ENCODE results near the gene CAPRIN1.

DNA sequence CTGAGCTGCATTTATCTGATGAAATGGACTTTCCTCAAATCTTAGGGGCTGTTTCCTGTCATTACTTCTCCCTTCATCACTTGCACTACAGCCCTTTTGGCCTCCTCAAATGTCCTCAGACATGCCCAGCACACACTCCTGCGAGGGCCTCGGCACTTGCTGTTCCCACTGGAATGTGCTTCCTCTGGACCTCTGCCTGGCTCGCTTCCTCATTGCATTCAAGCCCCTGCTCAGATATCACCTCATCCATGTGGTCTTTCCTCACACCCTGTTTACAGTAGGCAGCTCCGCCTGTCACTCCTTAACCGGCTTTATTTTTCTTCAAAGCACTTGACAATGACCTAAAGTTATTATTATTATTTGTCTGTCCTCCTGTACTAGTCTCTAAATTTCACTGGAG lies 62.9 kb downstream of the CAPRIN1 start:
- TF ChIP-seq SUZ12 (IDR thresholded peaks at IDR 0.05; ENCODE audit: unreplicated experiment) (no peak), EED (IDR thresholded peaks at IDR 0.05; ENCODE audit: low read depth) (no peak)
- TF ChIP-seq, protein P1, sequence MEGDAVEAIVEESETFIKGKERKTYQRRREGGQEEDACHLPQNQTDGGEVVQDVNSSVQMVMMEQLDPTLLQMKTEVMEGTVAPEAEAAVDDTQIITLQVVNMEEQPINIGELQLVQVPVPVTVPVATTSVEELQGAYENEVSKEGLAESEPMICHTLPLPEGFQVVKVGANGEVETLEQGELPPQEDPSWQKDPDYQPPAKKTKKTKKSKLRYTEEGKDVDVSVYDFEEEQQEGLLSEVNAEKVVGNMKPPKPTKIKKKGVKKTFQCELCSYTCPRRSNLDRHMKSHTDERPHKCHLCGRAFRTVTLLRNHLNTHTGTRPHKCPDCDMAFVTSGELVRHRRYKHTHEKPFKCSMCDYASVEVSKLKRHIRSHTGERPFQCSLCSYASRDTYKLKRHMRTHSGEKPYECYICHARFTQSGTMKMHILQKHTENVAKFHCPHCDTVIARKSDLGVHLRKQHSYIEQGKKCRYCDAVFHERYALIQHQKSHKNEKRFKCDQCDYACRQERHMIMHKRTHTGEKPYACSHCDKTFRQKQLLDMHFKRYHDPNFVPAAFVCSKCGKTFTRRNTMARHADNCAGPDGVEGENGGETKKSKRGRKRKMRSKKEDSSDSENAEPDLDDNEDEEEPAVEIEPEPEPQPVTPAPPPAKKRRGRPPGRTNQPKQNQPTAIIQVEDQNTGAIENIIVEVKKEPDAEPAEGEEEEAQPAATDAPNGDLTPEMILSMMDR (IDR thresholded peaks at IDR 0.05 in 2 of 3, conservative IDR thresholded peaks at IDR 0.05 in 1 of 3; ENCODE audit: control insufficient read depth in 2 of 3, extremely low read depth in 1 of 3, insufficient read depth in 1 of 3, low read depth in 3 of 3, low read length in 3 of 3) = no peak

Data from GM12878 (cell line).